ENCODE data around the gene CCDC92B.

CCDC92B gene

GRCh38 chr17:2718150-2718938, 31.1 kb downstream of the CCDC92B start:
- peak; percentile 28 for DNase-seq

- DNase-seq: no peak
Observed at GRCh38 chr17:2716649-2717048, 32.8 kb downstream of the CCDC92B start.

GRCh38 chr17:2713881-2714280, 35.6 kb downstream of the CCDC92B start:
- no peak for DNase-seq

GRCh38 chr17:2712300-2713043, 37.0 kb downstream of the CCDC92B start:
- peak; percentile 58 for DNase-seq

GRCh38 chr17:2711608-2712299, 37.7 kb downstream of the CCDC92B start, which contains the start of gene CLUH:
CLUH (minus strand) TSS chr17:2711764; CDS start chr17:2711661, 103 bp downstream.
- DNase-seq: peak; percentile 96

- peak; percentile 53 for DNase-seq
Observed at GRCh38 chr17:2710803-2711607, 38.4 kb downstream of the CCDC92B start.

GRCh38 chr17:2710071-2710802, 39.2 kb downstream of the CCDC92B start:
- DNase-seq: no peak

- peak; percentile 25 for DNase-seq
Observed at GRCh38 chr17:2709183-2709661, 40.2 kb downstream of the CCDC92B start.

- no peak for DNase-seq
Observed at GRCh38 chr17:2708585-2709182, 40.8 kb downstream of the CCDC92B start.

- peak; percentile 52 for DNase-seq
Observed at GRCh38 chr17:2707721-2708584, 41.5 kb downstream of the CCDC92B start.

- no peak for DNase-seq
Observed at GRCh38 chr17:2706911-2707510, 42.4 kb downstream of the CCDC92B start.

GRCh38 chr17:2705888-2706795, 43.3 kb downstream of the CCDC92B start:
- no peak for DNase-seq

- DNase-seq: no peak
Observed at GRCh38 chr17:2705263-2705662, 44.2 kb downstream of the CCDC92B start.

- DNase-seq: no peak
Observed at GRCh38 chr17:2704890-2705248, 44.6 kb downstream of the CCDC92B start.

GRCh38 chr17:2704031-2704889, 45.2 kb downstream of the CCDC92B start:
- no peak for DNase-seq

- no peak for DNase-seq
Observed at GRCh38 chr17:2703606-2704005, 45.8 kb downstream of the CCDC92B start.

GRCh38 chr17:2703181-2703580, 46.3 kb downstream of the CCDC92B start:
- no peak for DNase-seq

Data from DMS53 (cell line).